HUES48 (cell line): Measurements from ENCODE around the gene SFRP2.

Source experiments
- H3K27ac ChIP-seq: one replicate; pipeline ENCODE4 v1.7.0; 2013; ENCODE audit warnings: low read depth, low read length, inconsistent platforms
- H3K27me3 ChIP-seq: 2 replicates; pipeline ENCODE4 v1.6.1; 2013; ENCODE audit warnings: mild to moderate bottlenecking, low read length; ENCODE audit not compliant: control insufficient read depth, insufficient read depth
- H3K36me3 ChIP-seq: 2 replicates; pipeline ENCODE4 v1.6.1; 2013; ENCODE audit warnings: low read length; ENCODE audit not compliant: control insufficient read depth, insufficient read depth
- H3K4me1 ChIP-seq: 2 replicates; pipeline ENCODE4 v1.6.1; 2013; ENCODE audit warnings: mild to moderate bottlenecking, low read length; ENCODE audit not compliant: control insufficient read depth, insufficient read depth
- H3K4me3 ChIP-seq: 2 replicates; pipeline ENCODE4 v1.5.1; 2013; ENCODE audit warnings: mild to moderate bottlenecking, low read depth, low read length
- H3K9ac ChIP-seq: 2 replicates; pipeline ENCODE4 v1.6.1; 2013; ENCODE audit warnings: mild to moderate bottlenecking, low read depth, low read length, moderate library complexity
- H3K9me3 ChIP-seq: 2 replicates; pipeline ENCODE4 v1.6.1; 2013; ENCODE audit warnings: low read length; ENCODE audit not compliant: control insufficient read depth, insufficient read depth

SFRP2 gene

GRCh38 chr4:153748378-153748777 is 40.5 kb downstream of the SFRP2 start:
- no peak overlapping the region for H3K27ac ChIP-seq
- H3K4me3 ChIP-seq, result no peak overlapping the region

GRCh38 chr4:153747406-153747955 is 41.4 kb downstream of the SFRP2 start:
- H3K27ac ChIP-seq, result no peak overlapping the region
- H3K36me3 ChIP-seq, result peaks cover 5% of the 10 kb centered on the region; the same call in 1 of the 2 replicates
- no peaks in the 10 kb centered on the region for H3K27me3 ChIP-seq
- no peaks in the 10 kb centered on the region for H3K4me1 ChIP-seq
- no peak overlapping the region for H3K4me3 ChIP-seq
- no peak overlapping the region for H3K9ac ChIP-seq
- no peaks in the 10 kb centered on the region for H3K9me3 ChIP-seq

More at GRCh38 chr4:153748378-153748777, 40.5 kb downstream of the SFRP2 start:
- Histone ChIP-seq H3K36me3 (peaks cover 5% of the 10 kb centered on the region; the same call in 1 of the 2 replicates), H3K27me3 (no peaks in the 10 kb centered on the region), H3K9ac (no peak overlapping the region), H3K4me1 (no peaks in the 10 kb centered on the region), H3K9me3 (no peaks in the 10 kb centered on the region)

- Histone ChIP-seq H3K9me3 (no peaks in the 10 kb centered on the region), H3K9ac (no peak overlapping the region), H3K4me3 (no peak overlapping the region), H3K36me3 (peaks cover 5% of the 10 kb centered on the region; the same call in 1 of the 2 replicates), H3K27me3 (no peaks in the 10 kb centered on the region), H3K27ac (no peak overlapping the region), H3K4me1 (no peaks in the 10 kb centered on the region)
These were observed 43.2 kb downstream of the SFRP2 start for GRCh38 chr4:153745651-153746050.

- H3K9me3 ChIP-seq, result no peaks in the 10 kb centered on the region
- no peaks in the 10 kb centered on the region for H3K27me3 ChIP-seq
- H3K9ac ChIP-seq, result no peak overlapping the region
- H3K4me3 ChIP-seq, result no peak overlapping the region
- no peak overlapping the region for H3K27ac ChIP-seq
- no peaks in the 10 kb centered on the region for H3K4me1 ChIP-seq
- peaks cover 5% of the 10 kb centered on the region; the same call in 1 of the 2 replicates for H3K36me3 ChIP-seq
These were observed 47.3 kb downstream of the SFRP2 start for GRCh38 chr4:153741541-153741940.

- Histone ChIP-seq H3K27ac (no peak overlapping the region), H3K27me3 (no peaks in the 10 kb centered on the region)
These were observed 52.9 kb downstream of the SFRP2 start for GRCh38 chr4:153735906-153736461.

GRCh38 chr4:153733751-153734448 is 55.0 kb downstream of the SFRP2 start:
- no peaks in the 10 kb centered on the region for H3K27me3 ChIP-seq

More at GRCh38 chr4:153735906-153736461, 52.9 kb downstream of the SFRP2 start:
- H3K9me3 ChIP-seq, result no peaks in the 10 kb centered on the region
- no peak overlapping the region for H3K9ac ChIP-seq
- no peaks in the 10 kb centered on the region for H3K36me3 ChIP-seq
- H3K4me1 ChIP-seq, result no peaks in the 10 kb centered on the region
- no peak overlapping the region for H3K4me3 ChIP-seq

GRCh38 chr4:153731239-153731638 is 57.6 kb downstream of the SFRP2 start:
- no peaks in the 10 kb centered on the region for H3K27me3 ChIP-seq
- H3K4me1 ChIP-seq, result no peaks in the 10 kb centered on the region
- H3K4me3 ChIP-seq, result no peak overlapping the region
- H3K9me3 ChIP-seq, result no peaks in the 10 kb centered on the region
- no peaks in the 10 kb centered on the region for H3K36me3 ChIP-seq
- H3K27ac ChIP-seq, result no peak overlapping the region
- H3K9ac ChIP-seq, result no peak overlapping the region

More at GRCh38 chr4:153733751-153734448, 55.0 kb downstream of the SFRP2 start:
- H3K4me3 ChIP-seq, result no peak overlapping the region
- no peaks in the 10 kb centered on the region for H3K4me1 ChIP-seq
- no peaks in the 10 kb centered on the region for H3K36me3 ChIP-seq
- H3K27ac ChIP-seq, result no peak overlapping the region
- H3K9me3 ChIP-seq, result no peaks in the 10 kb centered on the region
- no peak overlapping the region for H3K9ac ChIP-seq
